GM12891 (cell line): ENCODE results near the gene RECK.
A peak's percentile ranks its signal among the peaks of the same experiment; 100 is the strongest.

Source experiments
- DNase-seq: peaks from one replicate; pipeline ENCODE4 v3.0.0; 2011; ENCODE audit warnings: low spot score; ENCODE audit not compliant: insufficient read length
- FAIRE-seq: peaks from 2 replicates; lab custom pipeline; 2011; peaks lifted over from hg19 to GRCh38; lab: Jason Lieb, UNC
- PAX5 ChIP-seq: IDR thresholded peaks from 2 replicates; pipeline ENCODE4 v1.6.1; 2011; ENCODE audit warnings: low read length, moderate library complexity, mild to moderate bottlenecking; ENCODE audit not compliant: insufficient read depth, severe bottlenecking
- POLR2A ChIP-seq: IDR thresholded peaks from 2 replicates; pipeline ENCODE4 v1.6.1; 2011; ENCODE audit warnings: low read depth, low read length, control low read depth
- POLR2AphosphoS5 ChIP-seq: IDR thresholded peaks from 2 replicates; pipeline ENCODE4 v1.6.1; 2011; ENCODE audit warnings: low read depth, low read length, control low read depth
- POU2F2 ChIP-seq: IDR thresholded peaks from 2 replicates; pipeline ENCODE4 v1.6.1; 2011; ENCODE audit warnings: low read depth, mild to moderate bottlenecking, control low read depth, low read length, moderate library complexity
- SPI1 ChIP-seq: IDR thresholded peaks from 2 replicates; pipeline ENCODE4 v1.6.1; 2011; ENCODE audit warnings: low read depth, low read length, control low read depth
- TAF1 ChIP-seq: IDR thresholded peaks from 2 replicates; pipeline ENCODE4 v1.6.1; 2011; ENCODE audit warnings: low read depth, low read length, control low read depth

The RECK gene

GRCh38 chr9:36006549-36007315, 30.0 kb upstream of the RECK start:
- FAIRE-seq (peak; percentile 74), DNase-seq (no peak)
- TF ChIP-seq SPI1 (peak; percentile 94), POU2F2 (no peak), POLR2A (no peak), PAX5 (no peak)

GRCh38 chr9:36007316-36007708, 29.4 kb upstream of the RECK start:
- peak; percentile 18 for DNase-seq
- TF ChIP-seq SPI1 (peak; percentile 98), POU2F2 (no peak), TAF1 (no peak)
- peak; percentile 89 for FAIRE-seq

- FAIRE-seq = peak; percentile 82
- no peak for DNase-seq
- no peak for TF ChIP-seq POLR2A
- TF ChIP-seq SPI1 = peak; percentile 75
These were observed 28.9 kb upstream of the RECK start for GRCh38 chr9:36007852-36008251.

DNA sequence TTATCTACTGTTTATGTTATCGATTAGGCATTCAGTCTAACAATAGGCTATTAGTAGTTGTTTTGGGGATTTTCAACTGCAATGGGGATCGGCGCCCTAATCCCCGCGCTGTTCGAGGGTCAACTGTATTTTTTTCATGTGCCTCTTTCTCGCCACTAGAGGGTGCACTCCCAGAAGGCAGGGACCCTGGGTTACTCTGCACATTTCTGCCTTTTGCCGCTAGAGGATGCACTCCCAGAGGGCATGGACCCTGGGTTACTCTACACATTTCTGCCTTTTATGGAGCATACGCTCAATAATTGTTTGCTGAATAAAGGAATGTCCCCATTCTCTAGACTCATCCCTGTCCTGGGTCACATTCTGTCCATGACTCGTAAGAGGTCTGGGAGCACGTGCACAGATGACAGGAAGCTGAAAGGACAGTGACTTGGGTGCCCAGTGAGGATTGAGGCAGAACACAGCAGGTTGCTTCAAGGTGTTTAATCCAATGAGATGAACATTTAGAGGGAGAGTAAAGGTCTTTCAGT, 27.9 kb upstream of the RECK start:
- TF ChIP-seq POU2F2 (no peak), PAX5 (no peak), POLR2AphosphoS5 (no peak), TAF1 (no peak), POLR2A (no peak)
- FAIRE-seq (peak; percentile 80), DNase-seq (peak; percentile 18)

- no peak for DNase-seq
- FAIRE-seq = no peak
- TF ChIP-seq POLR2AphosphoS5 (no peak), PAX5 (no peak), TAF1 (no peak), POU2F2 (no peak), POLR2A (no peak), SPI1 (no peak)
These were observed 25.3 kb upstream of the RECK start for GRCh38 chr9:36011379-36011778.

GRCh38 chr9:36017278-36017677, 19.4 kb upstream of the RECK start:
- FAIRE-seq (no peak), DNase-seq (no peak)
- TF ChIP-seq TAF1 (no peak), POU2F2 (no peak), PAX5 (no peak), POLR2AphosphoS5 (no peak), SPI1 (no peak), POLR2A (no peak)

DNA sequence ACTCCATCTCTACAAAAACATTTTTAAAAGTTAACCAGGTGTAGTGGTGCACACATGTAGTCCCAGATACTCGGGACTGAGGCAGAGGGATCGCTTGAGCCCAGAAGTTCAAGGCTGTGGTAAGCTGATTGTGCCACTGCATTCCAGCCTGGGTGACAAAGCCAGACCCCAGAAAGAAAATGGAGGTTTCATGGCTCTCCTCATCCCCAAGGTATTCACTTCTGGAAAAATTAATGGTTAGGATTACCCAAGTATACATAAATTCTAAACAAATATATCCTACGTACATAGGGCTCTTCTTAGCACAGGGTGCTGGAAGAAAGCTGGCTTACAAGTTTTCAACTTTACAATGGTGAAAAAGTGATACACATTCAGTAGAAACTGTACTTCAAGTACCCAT, 18.6 kb upstream of the RECK start:
- FAIRE-seq = no peak
- TF ChIP-seq SPI1 (no peak), POLR2A (no peak), POU2F2 (no peak), PAX5 (no peak), POLR2AphosphoS5 (no peak), TAF1 (no peak)
- DNase-seq = no peak

- FAIRE-seq = no peak
- DNase-seq = no peak
- TF ChIP-seq POU2F2 (no peak), TAF1 (no peak), POLR2A (no peak)
These were observed 17.6 kb upstream of the RECK start for GRCh38 chr9:36018891-36019720.

GRCh38 chr9:36021968-36022367, 14.7 kb upstream of the RECK start:
- TF ChIP-seq POLR2A (no peak), PAX5 (no peak), SPI1 (no peak), POLR2AphosphoS5 (no peak), TAF1 (no peak), POU2F2 (no peak)
- no peak for DNase-seq
- FAIRE-seq = no peak
